ENCODE results near the gene SPIRE1.
"Not testable (repeated sequence)": the region's sequence is repeated elsewhere in the genome, so short reads cannot be mapped to it uniquely, and the experiment has no call there.

The SPIRE1 gene

GRCh38 chr18:12540751-12541150 lies 117.2 kb downstream of the SPIRE1 start:
- TF ChIP-seq CTCF (conservative IDR thresholded peaks at IDR 0.05; ENCODE audit: low read depth, low read length): no peak
- DNase-seq (ENCODE audit: low read depth): no peak
- H3K4me3 ChIP-seq (ENCODE audit: low read depth, low read length): no peak overlapping the region

DNA sequence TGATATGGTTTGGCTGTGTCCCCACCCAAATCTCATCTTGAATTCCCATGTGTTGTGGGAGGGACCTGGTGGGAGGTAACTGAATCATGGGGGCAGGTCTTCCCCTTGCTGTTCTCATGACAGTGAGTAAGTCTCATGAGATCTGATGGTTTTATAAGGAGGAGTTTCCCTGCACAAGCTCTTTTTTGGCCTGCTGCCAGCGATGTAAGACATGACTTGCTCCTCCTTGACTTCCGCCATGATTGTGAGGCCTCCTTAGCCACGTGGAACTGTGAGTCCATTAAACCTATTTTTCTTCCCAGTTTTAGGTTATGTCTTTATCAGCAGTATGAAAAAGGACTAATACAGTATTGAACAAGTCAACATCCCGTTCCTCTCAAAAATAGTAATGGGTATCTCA lies 118.7 kb downstream of the SPIRE1 start:
- H3K4me3 ChIP-seq (ENCODE audit: low read depth, low read length): not testable (repeated sequence)
- DNase-seq (ENCODE audit: low read depth): peak; percentile 44

DNA sequence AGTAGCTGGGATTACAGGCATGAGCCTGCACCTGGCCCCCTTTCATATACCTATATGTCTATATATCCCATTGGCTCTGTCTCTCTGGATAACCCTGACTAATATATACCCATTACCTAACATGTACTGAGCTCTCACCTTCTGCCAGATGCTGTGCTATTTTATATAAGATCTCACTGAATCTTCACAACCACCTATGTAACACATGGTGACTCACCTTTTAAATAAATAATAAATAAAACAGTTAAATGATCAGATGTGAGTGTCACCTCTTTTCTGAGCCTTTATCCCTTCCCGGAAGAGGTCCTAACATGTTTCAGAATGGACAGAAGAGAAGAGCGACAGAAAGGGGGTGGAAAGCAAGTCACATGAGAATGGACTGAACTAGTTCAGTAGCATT lies 123.1 kb downstream of the SPIRE1 start:
- TF ChIP-seq CTCF (conservative IDR thresholded peaks at IDR 0.05; ENCODE audit: low read depth, low read length): no peak
- no peak overlapping the region for H3K4me3 ChIP-seq (ENCODE audit: low read depth, low read length)
- DNase-seq (ENCODE audit: low read depth): no peak

GRCh38 chr18:12532661-12533060 lies 125.2 kb downstream of the SPIRE1 start:
- DNase-seq (ENCODE audit: low read depth): no peak
- H3K4me3 ChIP-seq (ENCODE audit: low read depth, low read length): no peak overlapping the region
- no peak for TF ChIP-seq CTCF (conservative IDR thresholded peaks at IDR 0.05; ENCODE audit: low read depth, low read length)

DNA sequence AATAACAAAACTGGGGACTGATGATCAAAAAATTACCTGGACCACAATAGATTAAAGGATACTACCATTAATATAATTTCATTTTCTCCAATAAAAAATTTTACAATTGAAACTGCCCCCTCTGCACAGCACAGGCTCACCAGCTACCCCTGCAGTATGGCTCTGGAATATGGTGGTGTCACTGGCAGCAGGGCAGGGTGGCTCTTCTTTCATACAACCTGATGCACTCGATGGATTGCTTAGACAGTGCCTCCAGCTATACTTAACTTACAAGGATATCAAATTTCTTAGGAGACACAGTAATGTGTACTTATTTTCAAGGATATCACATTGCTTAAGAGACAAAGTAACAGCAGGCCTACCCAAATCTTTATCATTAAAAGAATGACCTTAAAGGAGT lies 126.2 kb downstream of the SPIRE1 start:
- TF ChIP-seq CTCF (conservative IDR thresholded peaks at IDR 0.05; ENCODE audit: low read depth, low read length): peak; percentile 48
- peak; percentile 31 for DNase-seq (ENCODE audit: low read depth)
- H3K4me3 ChIP-seq (ENCODE audit: low read depth, low read length): no peak overlapping the region

DNA sequence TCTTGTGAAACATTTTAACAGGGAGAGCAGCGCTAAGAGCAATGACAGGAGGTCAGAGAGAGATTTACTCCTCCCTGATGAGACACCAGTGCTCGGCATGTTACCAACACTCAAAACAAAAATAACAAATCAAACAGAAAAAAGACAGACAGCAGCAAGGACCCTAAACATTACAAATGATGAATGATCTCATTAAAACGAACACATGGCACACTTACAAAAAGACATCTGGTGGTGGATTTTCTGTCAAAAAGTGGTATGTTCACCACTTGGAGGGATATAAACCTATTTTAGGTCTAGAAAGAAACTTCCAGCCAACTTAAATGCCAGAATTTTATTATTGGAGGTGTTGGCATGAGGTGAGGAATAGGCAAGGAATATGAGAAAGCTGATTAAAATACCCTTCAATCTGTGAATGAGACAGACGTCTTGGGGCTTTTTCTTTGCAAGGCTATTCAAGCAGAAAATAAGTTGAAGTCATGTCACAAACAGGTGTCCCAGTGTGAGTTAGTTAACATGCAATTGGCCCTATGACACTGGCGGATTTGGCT lies 137.4 kb downstream of the SPIRE1 start:
- peak; percentile 34 for DNase-seq (ENCODE audit: low read depth)
- no peak overlapping the region for H3K4me3 ChIP-seq (ENCODE audit: low read depth, low read length)
- no peak for TF ChIP-seq CTCF (conservative IDR thresholded peaks at IDR 0.05; ENCODE audit: low read depth, low read length)

GRCh38 chr18:12518832-12519531 lies 138.9 kb downstream of the SPIRE1 start:
- TF ChIP-seq CTCF (conservative IDR thresholded peaks at IDR 0.05; ENCODE audit: low read depth, low read length): no peak
- DNase-seq (ENCODE audit: low read depth): no peak
- H3K4me3 ChIP-seq (ENCODE audit: low read depth, low read length): no peak overlapping the region

Measured in choroid plexus epithelial cell (primary cell).